Neural progenitor cell (in vitro differentiated cells): ENCODE results near the gene SEMA4A. TPM values are rescaled to one million over a fixed set of nuclear protein-coding genes. Genes with fewer than 3 reads are reported as not detected.
"Not testable (repeated sequence)": the region's sequence is repeated elsewhere in the genome, so short reads cannot be mapped to it uniquely, and the experiment has no call there.

ENCODE experiments used
- DNase-seq: peaks from one replicate; pipeline ENCODE4 v3.0.0-alpha.2; 2016; ENCODE audit warnings: low spot score
- H2AFZ ChIP-seq: fragments of 200-600 bp; sonication (generic); replicated peaks from 2 replicates; pipeline ENCODE4 v1.6.1; 2016; ENCODE audit warnings: antibody characterized with exemption
- H3F3A ChIP-seq: fragments of 200-600 bp; sonication (generic); 2 replicates; pipeline ENCODE4 v1.6.1; 2016; ENCODE audit warnings: antibody characterized with exemption, low read depth
- H3K27ac ChIP-seq: fragments of 200-600 bp; sonication (generic); 2 replicates; pipeline ENCODE4 v1.5.1; 2016; ENCODE audit warnings: mild to moderate bottlenecking
- H3K27me3 ChIP-seq: fragments of 200-600 bp; sonication (generic); 2 replicates; pipeline ENCODE4 v1.6.1; 2016; ENCODE audit warnings: mild to moderate bottlenecking, moderate library complexity
- H3K36me3 ChIP-seq: fragments of 200-600 bp; sonication (generic); 2 replicates; pipeline ENCODE4 v1.5.1; 2016
- H3K4me1 ChIP-seq: fragments of 200-600 bp; sonication (generic); 2 replicates; pipeline ENCODE4 v1.6.1; 2016; ENCODE audit warnings: mixed run types
- H3K4me2 ChIP-seq: fragments of 200-600 bp; sonication (generic); 2 replicates; pipeline ENCODE4 v1.6.1; 2016
- H3K4me3 ChIP-seq: fragments of 200-600 bp; sonication (generic); 2 replicates; pipeline ENCODE4 v1.5.1; 2016
- H3K79me2 ChIP-seq: fragments of 200-600 bp; sonication (generic); 2 replicates; pipeline ENCODE4 v1.6.1; 2016; ENCODE audit warnings: low read depth
- H3K9ac ChIP-seq: fragments of 200-600 bp; sonication (generic); 2 replicates; pipeline ENCODE4 v1.6.1; 2016
- H3K9me3 ChIP-seq: fragments of 200-600 bp; sonication (generic); 2 replicates; pipeline ENCODE4 v1.5.1; 2016; ENCODE audit warnings: low read depth
- H4K20me1 ChIP-seq: fragments of 200-600 bp; sonication (generic); 2 replicates; pipeline ENCODE4 v1.6.1; 2016; ENCODE audit warnings: low read depth
- H3K27ac Mint-ChIP-seq: 3 replicates; pipeline ENCODE4 v1.8.0; 2021; ENCODE audit warnings: mixed read lengths
- H3K27me3 Mint-ChIP-seq: 2 replicates; pipeline ENCODE4 v1.8.0; 2022; ENCODE audit warnings: low read depth, mild to moderate bottlenecking, inconsistent platforms, moderate library complexity, mixed read lengths; ENCODE audit not compliant: insufficient read depth
- H3K36me3 Mint-ChIP-seq: 3 replicates; pipeline ENCODE4 v1.8.0; 2021; ENCODE audit warnings: mixed read lengths
- H3K4me1 Mint-ChIP-seq: 3 replicates; pipeline ENCODE4 v1.8.0; 2021; ENCODE audit warnings: mixed read lengths
- H3K4me3 Mint-ChIP-seq: 3 replicates; pipeline ENCODE4 v1.8.0; 2021; ENCODE audit warnings: mild to moderate bottlenecking, moderate library complexity, mixed read lengths
- H3K9me3 Mint-ChIP-seq: 3 replicates; pipeline ENCODE4 v1.8.0; 2020; ENCODE audit warnings: mixed read lengths
- CTCF ChIP-seq: fragments of 200-600 bp; sonication (generic); IDR thresholded peaks from 2 replicates; pipeline ENCODE4 v1.5.1; 2017; ENCODE audit warnings: antibody characterized with exemption, mild to moderate bottlenecking
- EZH2 ChIP-seq: fragments of 200-600 bp; sonication (generic); IDR thresholded peaks from 2 replicates; pipeline ENCODE4 v1.6.1; 2017; ENCODE audit warnings: antibody characterized with exemption, mild to moderate bottlenecking, moderate library complexity
- EZH2phosphoT487 ChIP-seq: fragments of 200-600 bp; sonication (generic); IDR thresholded peaks from 2 replicates; pipeline ENCODE4 v1.6.1; 2017; ENCODE audit warnings: antibody characterized with exemption
- total RNA-seq: library from RNA; depleted of rRNA; stranded (reverse); fragments of >200 nt; gene quantifications from 2 replicates; pipeline ENCODE4 v1.2.3, GENCODE V29; 2015; ENCODE audit warnings: low replicate concordance

SEMA4A gene
- total RNA-seq, 1 donor from 2014 or later: 0.69 TPM

- no peak overlapping the region for H2AFZ ChIP-seq
- Mint-ChIP-seq H3K36me3 (peaks cover 7% of the 10 kb centered on the region), H3K9me3 (no peaks in the 10 kb centered on the region), H3K4me3 (peak overlapping the region; percentile 63), H3K4me1 (peaks cover 52% of the 10 kb centered on the region), H3K27me3 (peaks cover 9% of the 10 kb centered on the region), H3K27ac (peak overlapping the region; percentile 79)
- DNase-seq: peak; percentile 78
- no peak overlapping the region for H3K4me3 ChIP-seq
- no peaks in the 10 kb centered on the region for H3K9me3 ChIP-seq
- H3K4me2 ChIP-seq: peak overlapping the region; percentile 37
- no peak overlapping the region for H3K9ac ChIP-seq
- no peaks in the 10 kb centered on the region for H3K27me3 ChIP-seq
- peak; percentile 50 for TF ChIP-seq CTCF
- no peak for TF ChIP-seq EZH2phosphoT487
- H3K4me1 ChIP-seq: peaks cover 26% of the 10 kb centered on the region
- peaks cover 27% of the 10 kb centered on the region for H3K79me2 ChIP-seq
- H4K20me1 ChIP-seq: peaks cover 98% of the 10 kb centered on the region
- H3K27ac ChIP-seq: peak overlapping the region; percentile 64
- H3F3A ChIP-seq: peaks cover 38% of the 10 kb centered on the region
- no peaks in the 10 kb centered on the region for H3K36me3 ChIP-seq
Measured at GRCh38 chr1:156123356-156124196, 29.8 kb upstream of the SEMA4A start.

GRCh38 chr1:156124557-156125483, 28.6 kb upstream of the SEMA4A start:
- Histone ChIP-seq H4K20me1 (peaks cover 98% of the 10 kb centered on the region), H3K4me1 (peaks cover 31% of the 10 kb centered on the region), H3K79me2 (peaks cover 25% of the 10 kb centered on the region), H2AFZ (no peak overlapping the region), H3K27ac (peak overlapping the region; percentile 48), H3K9me3 (no peaks in the 10 kb centered on the region), H3K27me3 (no peaks in the 10 kb centered on the region), H3K4me2 (no peak overlapping the region), H3K36me3 (no peaks in the 10 kb centered on the region), H3K4me3 (no peak overlapping the region), H3F3A (peaks cover 38% of the 10 kb centered on the region), H3K9ac (no peak overlapping the region)
- no peak for DNase-seq
- peaks cover 6% of the 10 kb centered on the region for H3K36me3 Mint-ChIP-seq
- TF ChIP-seq EZH2 (no peak), EZH2phosphoT487 (no peak), CTCF (no peak)
- H3K27me3 Mint-ChIP-seq: peaks cover 9% of the 10 kb centered on the region
- H3K9me3 Mint-ChIP-seq: no peaks in the 10 kb centered on the region
- H3K27ac Mint-ChIP-seq: peak overlapping the region; percentile 79
- H3K4me1 Mint-ChIP-seq: peaks cover 64% of the 10 kb centered on the region
- no peak overlapping the region for H3K4me3 Mint-ChIP-seq

- H3K4me2 ChIP-seq, DNase-seq, H2AFZ ChIP-seq, H3K27ac Mint-ChIP-seq, H3K36me3 Mint-ChIP-seq, H3K9ac ChIP-seq, H3K36me3 ChIP-seq, H3K4me3 Mint-ChIP-seq, H3K27me3 ChIP-seq, H3K27me3 Mint-ChIP-seq, H3K4me3 ChIP-seq, H3K27ac ChIP-seq, H3K9me3 ChIP-seq, H3K9me3 Mint-ChIP-seq: not testable (repeated sequence)
- H3K79me2 ChIP-seq: peaks cover 20% of the 10 kb centered on the region
- peaks cover 32% of the 10 kb centered on the region for H3K4me1 ChIP-seq
- H3K4me1 Mint-ChIP-seq: peaks cover 67% of the 10 kb centered on the region
- peaks cover 98% of the 10 kb centered on the region for H4K20me1 ChIP-seq
- peaks cover 38% of the 10 kb centered on the region for H3F3A ChIP-seq
Measured at GRCh38 chr1:156125544-156125943, 27.8 kb upstream of the SEMA4A start.
